GM18498 (cell line): ENCODE data around the gene POLN.

Experiments
- ATAC-seq: cut with Tn5 transposase; IDR thresholded peaks from one replicate; pipeline ENCODE4 v1.9.1; 2021; ENCODE audit warnings: mild to moderate bottlenecking, moderate library complexity; ENCODE audit not compliant: unreplicated experiment

The POLN gene

DNA sequence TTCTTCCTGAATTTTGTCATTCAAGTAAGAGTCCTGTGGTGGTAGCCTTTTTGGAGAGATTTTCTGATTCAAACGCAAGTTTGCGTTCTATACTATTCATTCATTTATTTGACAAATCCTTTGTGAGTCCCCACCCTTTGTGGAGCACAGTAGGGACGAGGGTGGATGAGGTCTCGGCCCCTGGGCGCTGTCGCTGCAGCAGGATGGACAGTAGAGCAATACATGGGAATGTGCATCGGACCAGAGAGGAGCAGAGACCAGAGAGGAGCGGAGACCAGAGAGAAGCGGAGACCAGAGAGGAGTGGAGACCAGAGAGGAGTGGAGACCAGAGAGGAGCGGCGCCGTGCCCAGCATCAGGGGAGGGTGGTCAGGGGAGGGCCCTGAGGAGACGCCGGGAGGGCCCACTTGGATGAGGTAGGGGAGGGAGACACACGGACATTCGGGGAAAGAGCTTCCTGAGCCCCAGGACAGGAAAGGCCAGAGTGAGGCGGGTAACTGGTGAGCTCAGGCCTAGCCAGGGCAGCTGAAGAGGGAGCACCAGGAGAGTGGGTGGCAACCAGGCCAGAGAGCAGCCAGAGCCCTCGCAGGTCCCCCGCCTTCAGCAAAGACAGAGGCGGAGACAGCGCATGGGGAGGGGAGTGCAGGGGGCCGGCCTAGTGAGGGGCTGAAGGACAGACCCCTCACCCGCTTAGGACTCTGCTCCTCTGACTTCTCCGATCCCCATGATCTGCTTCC is 115.4 kb downstream of the POLN start:
- no peak for ATAC-seq

- no peak for ATAC-seq
Measured at GRCh38 chr4:2125831-2126230, 116.1 kb downstream of the POLN start.

DNA sequence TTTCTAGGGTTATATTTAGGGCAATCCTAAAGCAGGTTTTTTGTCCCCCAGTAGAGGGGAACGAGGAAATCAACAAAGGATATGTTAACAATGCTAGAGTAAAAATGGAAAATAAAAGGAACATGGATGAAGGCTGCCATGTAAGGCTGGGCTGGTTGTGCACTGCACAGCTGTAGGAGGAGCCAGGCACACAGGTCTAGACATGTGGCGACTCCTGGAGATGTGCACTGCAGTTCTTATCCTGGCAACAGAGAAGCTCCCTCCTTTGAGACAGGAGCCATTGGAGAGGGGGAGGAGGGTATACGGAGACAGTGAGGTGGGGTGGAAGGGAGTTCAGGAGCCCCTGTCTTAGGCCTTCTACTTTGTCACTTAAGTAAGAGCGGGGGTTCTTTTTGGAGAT is 116.9 kb downstream of the POLN start:
- ATAC-seq, result no peak

GRCh38 chr4:2116687-2117400 is 125.1 kb downstream of the POLN start:
- ATAC-seq, result no peak

DNA sequence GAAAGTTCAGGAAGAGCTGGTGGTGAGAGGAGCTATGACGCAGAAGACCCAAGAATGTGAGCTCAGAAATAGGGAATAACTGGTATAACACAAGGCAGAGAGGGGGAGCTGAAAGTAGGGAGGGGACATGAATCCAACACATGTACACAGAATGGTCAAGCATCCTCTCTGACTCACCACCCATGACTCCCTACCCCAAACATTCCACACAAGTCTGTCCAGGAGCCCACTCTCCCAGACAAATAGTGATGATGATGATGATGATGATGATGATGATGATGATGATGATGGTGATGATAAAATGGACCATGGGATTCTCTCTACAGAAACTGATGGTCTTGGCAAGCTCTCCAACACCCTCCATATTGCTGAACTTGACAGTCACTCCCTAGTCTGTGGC is 136.4 kb downstream of the POLN start:
- ATAC-seq, result no peak

DNA sequence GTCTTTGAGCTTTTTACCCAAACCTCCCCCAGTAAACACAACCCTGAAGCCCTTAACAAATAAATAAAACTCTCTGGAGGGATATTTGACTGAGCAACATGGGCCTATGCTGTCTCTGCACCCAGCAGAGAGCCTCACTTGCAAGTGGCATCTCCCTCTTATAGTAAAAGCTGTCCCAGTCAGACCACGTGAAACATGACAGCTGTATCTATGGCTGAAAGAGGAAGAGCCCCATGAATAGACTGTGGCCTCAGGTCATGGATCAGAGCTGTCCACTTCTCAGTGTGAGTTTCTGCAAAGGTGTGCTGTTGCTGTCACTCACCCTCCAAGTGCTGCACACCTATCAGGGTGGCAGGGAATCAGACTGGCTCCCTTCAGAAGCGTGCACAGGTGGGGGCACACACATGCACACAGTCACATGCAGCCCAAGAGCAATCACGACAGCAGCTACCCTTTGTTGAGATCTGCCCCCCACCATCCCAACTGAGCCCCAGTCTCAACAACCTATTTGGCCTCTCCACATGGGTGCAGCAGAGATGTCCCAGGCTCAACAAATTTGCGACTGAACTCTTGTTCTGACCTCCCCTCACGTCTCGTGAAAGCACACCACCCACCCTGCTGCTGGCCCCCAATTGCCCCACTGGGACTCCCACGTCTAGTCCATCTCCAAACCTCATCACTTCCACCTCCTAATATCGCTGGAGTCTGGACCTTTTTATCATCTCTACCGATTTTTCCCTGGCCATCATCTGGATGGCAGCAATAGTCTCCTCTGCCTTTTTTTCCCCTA is 137.2 kb downstream of the POLN start:
- no peak for ATAC-seq

- ATAC-seq, result no peak
Measured at GRCh38 chr4:2103843-2104547, 137.9 kb downstream of the POLN start.

DNA sequence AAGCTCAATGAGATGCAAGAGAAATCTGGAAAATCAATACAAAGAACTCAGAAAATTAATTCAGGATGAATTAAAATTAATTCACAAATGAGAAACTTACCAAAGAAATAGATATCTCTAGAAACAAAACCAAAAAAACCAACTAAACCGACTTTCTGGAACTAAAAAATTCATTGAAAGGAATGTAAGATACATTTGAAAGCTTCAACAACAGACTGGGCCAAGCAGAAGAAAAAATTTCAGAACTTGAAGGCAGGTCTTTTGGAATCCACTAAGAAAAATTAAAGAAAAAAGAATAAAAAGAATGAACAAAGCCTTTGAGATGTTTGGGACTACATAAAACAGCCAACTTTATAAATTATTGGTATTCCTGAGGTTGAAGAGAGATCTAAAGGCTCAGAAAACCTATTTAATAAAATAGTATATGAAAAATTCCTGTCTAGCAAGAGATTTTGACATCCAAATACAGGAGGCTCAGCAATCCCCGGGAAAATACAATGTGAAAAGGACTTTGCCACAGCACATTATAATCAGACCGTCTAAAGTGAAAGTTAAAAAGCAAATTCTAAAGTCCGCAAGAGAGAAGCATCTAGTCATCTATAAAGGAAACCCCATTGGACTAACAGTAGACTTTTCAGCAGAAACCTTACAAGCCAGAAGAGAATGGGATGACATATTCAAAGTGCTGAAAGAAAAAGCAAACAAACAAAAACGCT is 138.6 kb downstream of the POLN start:
- no peak for ATAC-seq

GRCh38 chr4:2102045-2102883 is 139.7 kb downstream of the POLN start:
- ATAC-seq, result no peak

GRCh38 chr4:2101346-2102044 is 140.4 kb downstream of the POLN start:
- ATAC-seq, result no peak

DNA sequence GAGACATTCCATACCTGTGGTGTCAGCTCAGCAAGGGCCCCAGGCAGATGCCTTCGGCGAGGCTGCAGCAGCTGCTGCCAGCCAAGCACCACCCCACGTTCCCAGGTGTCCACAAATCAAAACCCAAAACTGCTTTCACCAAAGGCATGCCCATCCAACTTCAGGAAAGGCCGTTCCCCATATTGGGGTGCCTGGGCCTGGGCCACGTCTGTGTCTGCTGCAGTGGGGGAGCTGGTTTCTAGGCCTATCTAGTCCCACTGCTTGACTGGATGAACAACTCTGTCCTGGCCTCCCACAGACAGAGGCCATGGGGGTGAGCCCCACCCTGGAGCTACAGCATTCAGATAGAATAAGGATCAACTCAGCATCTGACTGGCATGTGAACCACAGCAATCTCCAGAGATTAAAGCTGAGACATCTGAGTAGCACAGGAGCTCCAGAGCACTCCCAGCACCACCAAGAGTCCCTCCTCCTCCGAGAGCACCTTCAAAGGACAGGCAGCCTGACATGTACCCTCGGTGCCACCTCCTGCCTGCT is 145.8 kb downstream of the POLN start:
- ATAC-seq, result no peak

DNA sequence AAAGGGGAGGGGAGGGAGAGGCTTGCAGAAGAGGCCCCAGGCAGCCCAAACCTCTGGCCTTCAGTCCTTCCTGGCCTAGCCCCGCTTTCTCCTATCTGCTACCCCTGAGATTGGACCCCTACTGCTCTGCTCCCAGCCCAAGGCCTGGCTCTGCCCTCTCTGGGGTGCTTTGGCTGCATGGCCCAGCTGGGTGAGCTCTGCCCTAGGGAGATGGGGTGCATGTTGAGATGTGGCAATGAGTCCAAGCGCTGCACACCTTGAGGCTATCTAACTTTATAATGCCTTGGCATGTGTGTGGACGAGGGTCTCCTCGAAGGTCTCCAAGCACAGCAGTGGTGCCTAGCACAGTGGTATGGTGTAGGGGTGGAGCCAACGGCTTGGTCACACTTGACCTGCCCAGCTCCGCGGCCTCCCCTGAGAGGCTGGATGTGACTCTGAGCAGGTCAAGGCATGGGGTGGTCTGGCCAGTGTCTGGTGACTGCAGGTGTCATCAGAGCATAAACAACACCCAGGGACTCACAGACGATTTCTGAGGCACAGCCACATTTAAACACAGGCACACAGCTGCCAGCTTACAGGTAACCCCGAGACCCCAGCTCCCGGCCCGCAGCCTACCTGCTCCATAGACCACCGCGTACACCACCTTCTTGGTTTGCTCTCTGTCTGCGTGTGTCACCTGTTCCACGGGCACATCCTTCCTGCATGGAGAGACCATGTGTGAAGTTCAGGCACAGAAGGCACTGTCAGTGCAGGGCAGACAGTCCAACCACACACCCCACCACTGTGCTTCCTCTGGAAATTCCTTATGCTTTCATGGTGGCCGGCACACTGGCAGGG is 146.5 kb downstream of the POLN start:
- no peak for ATAC-seq

DNA sequence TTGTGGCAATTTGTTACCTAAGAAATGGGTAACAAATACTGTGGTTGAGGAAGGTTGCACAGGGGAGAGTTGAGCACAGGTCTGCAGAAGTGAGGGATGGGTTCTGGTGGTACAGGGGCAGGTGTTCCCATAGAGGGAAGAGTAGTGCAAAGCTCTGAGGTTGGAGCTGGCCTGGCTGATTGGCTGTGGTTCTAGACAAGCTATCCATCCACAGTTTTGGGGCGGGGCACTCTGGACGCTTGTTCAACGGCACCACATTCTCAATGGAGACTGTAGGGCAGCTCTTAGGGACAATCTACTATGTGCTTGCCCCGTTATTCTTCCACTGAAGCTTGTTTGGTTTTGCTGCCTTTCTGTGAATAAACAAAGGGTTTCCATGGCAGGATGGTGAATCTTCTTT is 147.4 kb downstream of the POLN start:
- no peak for ATAC-seq

DNA sequence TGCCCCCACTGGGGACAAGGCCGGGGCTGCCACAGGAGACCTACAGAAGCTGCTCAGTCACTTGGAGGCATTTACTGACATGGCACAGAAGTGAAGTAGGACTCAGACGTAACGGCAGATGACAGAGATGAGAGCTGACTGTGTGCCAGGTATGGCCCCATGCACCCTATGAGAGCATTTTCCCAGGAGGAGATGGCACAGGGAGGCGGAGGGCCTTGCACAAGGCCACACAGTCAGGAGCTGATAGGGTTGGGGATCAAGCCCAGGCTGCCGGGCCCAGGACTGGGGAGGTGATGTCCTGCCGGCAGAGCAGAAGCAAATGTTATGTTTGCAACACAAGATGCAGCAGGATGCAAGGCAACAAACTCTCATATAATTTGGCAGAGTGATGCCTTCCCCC is 148.7 kb downstream of the POLN start:
- no peak for ATAC-seq

DNA sequence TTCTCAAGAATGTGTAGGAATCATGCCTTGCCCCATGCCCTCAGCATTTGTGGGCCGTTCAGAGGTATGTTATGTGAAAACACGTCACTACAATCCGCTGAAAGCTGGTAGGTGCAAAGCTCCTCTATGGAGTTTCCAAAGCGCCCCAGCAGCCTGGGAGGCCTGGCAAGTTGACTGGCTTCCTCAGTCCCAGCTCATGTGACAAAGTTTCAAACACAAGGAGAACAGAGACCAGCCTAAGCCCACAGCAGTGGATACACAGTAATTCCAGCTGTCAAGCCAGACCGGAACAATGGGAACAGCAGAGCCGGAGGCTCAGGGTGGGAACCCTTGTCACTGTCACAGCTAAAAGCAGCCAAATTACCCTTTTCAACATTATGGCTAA is 149.3 kb downstream of the POLN start:
- no peak for ATAC-seq

DNA sequence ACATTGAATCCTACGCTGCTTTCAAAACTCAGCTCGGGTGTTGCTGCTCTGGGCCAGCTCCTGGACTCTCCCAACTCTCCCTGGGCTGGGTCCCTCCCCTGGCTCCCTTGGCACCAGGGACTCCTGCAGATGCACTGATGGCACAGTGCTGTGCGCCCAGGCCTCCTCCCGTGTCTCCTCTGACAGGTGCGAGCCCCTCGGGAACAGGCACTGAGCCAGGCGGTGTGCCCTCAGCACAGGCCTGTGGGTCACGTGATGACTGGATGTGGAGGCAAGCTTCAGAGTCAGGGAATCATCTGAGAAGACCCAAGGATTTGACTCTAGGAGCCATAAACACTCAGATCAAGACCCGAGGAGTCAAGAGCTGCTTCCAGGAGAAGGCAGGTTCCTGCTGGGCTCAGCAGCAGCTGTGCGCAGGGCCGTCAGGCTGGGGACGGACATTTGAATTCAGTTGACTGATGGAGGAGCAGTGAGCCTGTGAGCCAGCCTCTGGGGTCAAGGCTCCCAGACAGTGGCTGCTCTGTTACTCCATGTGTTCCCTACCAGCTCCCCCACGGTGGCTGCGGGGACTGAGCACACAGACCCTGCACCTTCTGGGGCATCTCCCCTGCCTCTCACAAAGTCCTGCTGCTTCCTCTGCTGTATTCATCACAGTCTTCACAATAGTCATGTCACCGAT is 149.8 kb downstream of the POLN start:
- no peak for ATAC-seq

DNA sequence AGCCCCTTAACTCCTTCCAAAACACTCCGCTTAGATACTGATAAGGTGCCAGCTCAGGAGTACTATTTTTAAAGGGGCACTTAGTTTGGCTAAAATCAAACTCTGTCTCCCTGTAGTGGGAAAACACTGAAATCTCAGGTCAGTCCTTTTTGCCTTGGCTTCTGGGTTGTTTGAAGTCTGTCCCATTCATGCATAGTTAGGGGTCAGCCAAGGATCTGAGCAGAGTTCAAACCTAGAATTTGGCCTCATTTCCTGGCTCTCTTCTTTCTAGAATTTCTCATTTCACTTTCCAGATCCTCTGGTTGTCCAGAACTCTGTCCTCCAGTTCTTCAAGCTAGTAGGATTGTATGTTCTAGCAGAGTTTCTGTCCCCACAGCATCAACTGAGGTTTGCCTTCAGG is 151.3 kb downstream of the POLN start:
- no peak for ATAC-seq
